Measurements from ENCODE around the gene GSX2.

GRCh38 chr4:54066718-54067129 is 33.2 kb upstream of the GSX2 start:
- no peak for TF ChIP-seq POLR2A (IDR thresholded peaks at IDR 0.05)
- TF ChIP-seq CTCF (IDR thresholded peaks at IDR 0.05) = no peak
